Immature natural killer cell (primary cell): ENCODE results near the gene MAGEB17. TPM values are rescaled to one million over a fixed set of nuclear protein-coding genes. Genes with fewer than 3 reads are reported as not detected.

Experiments used
- DNase-seq, 3 donors: peaks; one replicate each; pipeline ENCODE4 v3.0.0; 2022; ENCODE audit warnings: mixed read lengths in 1 of 3
- H3K27ac Mint-ChIP-seq, 6 donors: one replicate each; pipeline ENCODE4 v1.8.0; 2020; ENCODE audit warnings: mixed read lengths in 6 of 6, mild to moderate bottlenecking in 5 of 6, inconsistent platforms in 4 of 6, moderate library complexity in 3 of 6
- H3K27me3 Mint-ChIP-seq, 3 donors: one replicate each; pipeline ENCODE4 v1.8.0; 2020 to 2021; ENCODE audit warnings: low read depth in 3 of 3, mild to moderate bottlenecking in 3 of 3, mixed read lengths in 3 of 3, moderate library complexity in 3 of 3, inconsistent platforms in 1 of 3
- H3K36me3 Mint-ChIP-seq, 3 donors: one replicate each; pipeline ENCODE4 v1.8.0; 2020; ENCODE audit warnings: mixed read lengths in 3 of 3, inconsistent platforms in 2 of 3, mild to moderate bottlenecking in 2 of 3
- H3K4me1 Mint-ChIP-seq, 2 donors: one replicate each; pipeline ENCODE4 v1.8.0; 2020; ENCODE audit warnings: inconsistent platforms in 2 of 2, mild to moderate bottlenecking in 2 of 2, mixed read lengths in 2 of 2, moderate library complexity in 1 of 2
- H3K4me3 Mint-ChIP-seq, 5 donors: one replicate each; pipeline ENCODE4 v1.8.0; 2020; ENCODE audit warnings: mild to moderate bottlenecking in 5 of 5, mixed read lengths in 5 of 5, inconsistent platforms in 3 of 5, moderate library complexity in 3 of 5
- H3K9me3 Mint-ChIP-seq, 6 donors: one replicate each; pipeline ENCODE4 v1.8.0; 2020; ENCODE audit warnings: mild to moderate bottlenecking in 6 of 6, mixed read lengths in 6 of 6, inconsistent platforms in 4 of 6, moderate library complexity in 3 of 6
- polyA plus RNA-seq, 3 donors: library from polyadenylated mRNA; unstranded; fragments of 300-500 nt; fragmentation: Illumina TruSeq; gene quantifications; one replicate each; pipeline ENCODE4 v1.2.3, GENCODE V29; 2021

The MAGEB17 gene
- polyA plus RNA-seq, 3 donors from 2014 or later, result not detected

GRCh38 chrX:16205840-16206239, 38.6 kb downstream of the MAGEB17 start:
- H3K27ac Mint-ChIP-seq, result no peak overlapping the region
- H3K27me3 Mint-ChIP-seq, result peaks cover 0 to 9% (median 0%) of the 10 kb centered on the region in 3 donors
- no peak overlapping the region for H3K4me3 Mint-ChIP-seq
- peaks cover 0 to 2% (median 0%) of the 10 kb centered on the region in 6 donors for H3K9me3 Mint-ChIP-seq
- H3K4me1 Mint-ChIP-seq, result no peaks in the 10 kb centered on the region
- DNase-seq, result no peak
- no peaks in the 10 kb centered on the region for H3K36me3 Mint-ChIP-seq

DNA sequence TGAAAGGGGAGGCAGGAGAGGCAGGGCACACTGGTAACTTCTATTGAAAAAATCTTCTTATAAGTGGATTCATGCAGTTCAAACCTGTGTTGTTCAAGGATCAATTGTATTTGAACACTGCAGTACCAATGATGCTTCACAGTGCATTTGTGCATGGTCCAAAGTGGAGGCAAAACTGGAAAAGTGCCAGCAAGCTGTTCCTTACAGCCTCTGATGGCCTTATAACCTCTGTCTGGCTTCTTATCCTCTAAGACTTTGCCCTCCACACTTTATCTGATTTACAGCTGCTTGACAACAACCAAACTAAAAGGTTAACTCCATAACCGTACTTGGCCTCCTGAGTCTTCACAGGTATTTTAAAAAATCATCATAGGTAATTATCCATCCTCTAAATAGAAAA, 40.4 kb downstream of the MAGEB17 start:
- Mint-ChIP-seq H3K9me3 (peaks cover 0 to 2% (median 0%) of the 10 kb centered on the region in 6 donors), H3K27me3 (peaks cover 0 to 3% (median 2%) of the 10 kb centered on the region in 3 donors), H3K4me1 (no peaks in the 10 kb centered on the region), H3K4me3 (no peak overlapping the region), H3K27ac (no peak overlapping the region), H3K36me3 (no peaks in the 10 kb centered on the region)
- no peak for DNase-seq

DNA sequence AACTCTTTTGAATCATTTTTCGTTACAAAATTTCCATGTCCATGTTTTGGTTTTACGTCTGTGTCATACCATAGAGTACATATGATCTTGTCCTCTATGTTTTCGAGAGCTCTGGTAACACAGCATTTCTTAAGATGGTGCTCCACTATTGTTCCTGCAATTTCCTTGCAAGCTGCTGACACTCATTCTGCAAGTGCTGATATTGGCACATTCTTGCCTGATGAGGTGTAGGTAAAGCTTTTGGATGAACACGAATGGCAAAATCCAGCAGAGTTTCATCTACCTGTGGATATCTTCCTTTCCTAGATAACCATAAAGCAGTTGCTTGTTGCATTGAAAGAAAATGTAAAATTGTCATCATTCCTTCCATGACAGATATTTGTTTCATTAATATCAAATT, 41.3 kb downstream of the MAGEB17 start:
- Mint-ChIP-seq H3K4me1 (no peaks in the 10 kb centered on the region), H3K4me3 (no peak overlapping the region), H3K36me3 (no peaks in the 10 kb centered on the region), H3K27ac (no peak overlapping the region), H3K27me3 (peaks cover 0 to 3% (median 2%) of the 10 kb centered on the region in 3 donors), H3K9me3 (peaks cover 0 to 2% (median 0%) of the 10 kb centered on the region in 6 donors)
- DNase-seq, result no peak

GRCh38 chrX:16210061-16210460, 42.8 kb downstream of the MAGEB17 start:
- no peak overlapping the region for H3K27ac Mint-ChIP-seq
- no peak overlapping the region for H3K4me3 Mint-ChIP-seq
- H3K9me3 Mint-ChIP-seq, result peaks cover 0 to 2% (median 0%) of the 10 kb centered on the region in 6 donors

GRCh38 chrX:16212024-16212423, 44.7 kb downstream of the MAGEB17 start:
- Mint-ChIP-seq H3K27ac (no peak overlapping the region), H3K4me3 (no peak overlapping the region), H3K9me3 (no peaks in the 10 kb centered on the region), H3K4me1 (no peaks in the 10 kb centered on the region), H3K27me3 (peaks cover 0 to 2% (median 0%) of the 10 kb centered on the region in 3 donors), H3K36me3 (no peaks in the 10 kb centered on the region)
- DNase-seq, result no peak

More at GRCh38 chrX:16210061-16210460, 42.8 kb downstream of the MAGEB17 start:
- Mint-ChIP-seq H3K36me3 (no peaks in the 10 kb centered on the region), H3K4me1 (no peaks in the 10 kb centered on the region), H3K27me3 (peaks cover 0 to 2% (median 0%) of the 10 kb centered on the region in 3 donors)
- DNase-seq, result no peak

GRCh38 chrX:16212436-16212835, 45.2 kb downstream of the MAGEB17 start:
- Mint-ChIP-seq H3K27me3 (peaks cover 0 to 2% (median 0%) of the 10 kb centered on the region in 3 donors), H3K4me1 (no peaks in the 10 kb centered on the region)

GRCh38 chrX:16213961-16214360, 46.7 kb downstream of the MAGEB17 start:
- no peak for DNase-seq
- peaks cover 0 to 2% (median 0%) of the 10 kb centered on the region in 3 donors for H3K27me3 Mint-ChIP-seq
- no peaks in the 10 kb centered on the region for H3K9me3 Mint-ChIP-seq
- H3K27ac Mint-ChIP-seq, result no peak overlapping the region
- no peaks in the 10 kb centered on the region for H3K36me3 Mint-ChIP-seq
- H3K4me3 Mint-ChIP-seq, result no peak overlapping the region
- H3K4me1 Mint-ChIP-seq, result no peaks in the 10 kb centered on the region

More at GRCh38 chrX:16212436-16212835, 45.2 kb downstream of the MAGEB17 start:
- H3K4me3 Mint-ChIP-seq, result no peak overlapping the region
- no peaks in the 10 kb centered on the region for H3K36me3 Mint-ChIP-seq
- H3K9me3 Mint-ChIP-seq, result no peaks in the 10 kb centered on the region
- DNase-seq, result no peak
- H3K27ac Mint-ChIP-seq, result no peak overlapping the region

GRCh38 chrX:16215660-16216059, 48.4 kb downstream of the MAGEB17 start:
- Mint-ChIP-seq H3K36me3 (no peaks in the 10 kb centered on the region), H3K4me3 (no peak overlapping the region), H3K4me1 (no peaks in the 10 kb centered on the region), H3K9me3 (no peaks in the 10 kb centered on the region), H3K27me3 (peaks cover 0 to 2% (median 0%) of the 10 kb centered on the region in 3 donors), H3K27ac (no peak overlapping the region)
- DNase-seq, result no peak

Other genes starting within 250 kb of the MAGEB17 start
- not detected for gene GRPR, start 43.9 kb upstream of the MAGEB17 start, polyA plus RNA-seq